Testis (tissue), 2 donors: ENCODE results near the gene PRG2.

ENCODE experiments used
- POLR2A ChIP-seq: fragments of 450-650 bp; IDR thresholded peaks from one replicate; pipeline ENCODE4 v1.6.1; 2017; ENCODE audit warnings: antibody characterized with exemption, mild to moderate bottlenecking, moderate library complexity
- TF ChIP-seq, protein P1 (sequence below), 3 experiments: fragments of 450-650 bp in 2 of 3; fragments of 200-600 bp in 1 of 3; sonication (generic) in 1 of 3; IDR thresholded peaks; one replicate each; pipeline ENCODE4 v1.5.1; 2016 to 2019; ENCODE audit warnings: antibody characterized with exemption in 3 of 3, mild to moderate bottlenecking in 2 of 3, moderate library complexity in 1 of 3

DNA sequence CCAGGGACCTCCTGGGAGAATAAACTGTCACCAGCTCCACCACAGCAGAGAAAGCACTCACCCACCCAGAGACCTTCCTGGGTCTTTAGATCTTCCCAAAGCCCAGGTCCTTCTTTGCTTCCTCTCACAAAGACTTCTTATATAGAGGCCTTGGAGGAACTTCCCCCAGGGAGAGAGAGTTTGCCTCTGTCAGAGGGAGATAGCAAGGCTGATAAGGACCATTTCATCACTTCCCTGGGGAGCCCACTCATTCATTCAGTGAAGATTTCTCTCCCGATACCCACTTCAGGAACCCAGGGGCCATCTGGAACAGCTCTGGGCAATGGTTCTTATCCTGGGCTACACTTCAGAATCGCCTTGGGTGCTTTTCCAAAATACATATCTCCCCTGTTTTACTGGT, at the start of gene PRG2:
- TF ChIP-seq, protein P1, sequence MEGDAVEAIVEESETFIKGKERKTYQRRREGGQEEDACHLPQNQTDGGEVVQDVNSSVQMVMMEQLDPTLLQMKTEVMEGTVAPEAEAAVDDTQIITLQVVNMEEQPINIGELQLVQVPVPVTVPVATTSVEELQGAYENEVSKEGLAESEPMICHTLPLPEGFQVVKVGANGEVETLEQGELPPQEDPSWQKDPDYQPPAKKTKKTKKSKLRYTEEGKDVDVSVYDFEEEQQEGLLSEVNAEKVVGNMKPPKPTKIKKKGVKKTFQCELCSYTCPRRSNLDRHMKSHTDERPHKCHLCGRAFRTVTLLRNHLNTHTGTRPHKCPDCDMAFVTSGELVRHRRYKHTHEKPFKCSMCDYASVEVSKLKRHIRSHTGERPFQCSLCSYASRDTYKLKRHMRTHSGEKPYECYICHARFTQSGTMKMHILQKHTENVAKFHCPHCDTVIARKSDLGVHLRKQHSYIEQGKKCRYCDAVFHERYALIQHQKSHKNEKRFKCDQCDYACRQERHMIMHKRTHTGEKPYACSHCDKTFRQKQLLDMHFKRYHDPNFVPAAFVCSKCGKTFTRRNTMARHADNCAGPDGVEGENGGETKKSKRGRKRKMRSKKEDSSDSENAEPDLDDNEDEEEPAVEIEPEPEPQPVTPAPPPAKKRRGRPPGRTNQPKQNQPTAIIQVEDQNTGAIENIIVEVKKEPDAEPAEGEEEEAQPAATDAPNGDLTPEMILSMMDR (IDR thresholded peaks at IDR 0.05) = no peak
- no peak for TF ChIP-seq POLR2A
